T-helper 17 cell (primary cell): ENCODE results near the gene B4GALT6. TPM values are rescaled to one million over a fixed set of nuclear protein-coding genes. Genes with fewer than 3 reads are reported as not detected.

Source experiments
- ATAC-seq: fragments of 150-1000 bp; cut with Tn5 transposase; 2 replicates; pipeline ENCODE4 v1.10.0; 2021; ENCODE audit warnings: mild to moderate bottlenecking, moderate library complexity
- DNase-seq, 3 donors: peaks; one replicate each; pipeline versions ENCODE4 v3.0.0 to v3.0.0-alpha.2; 2020 to 2021
- H3K9me3 ChIP-seq: one replicate; pipeline ENCODE4 v1.7.0; 2013; ENCODE audit warnings: low read length, mild to moderate bottlenecking; ENCODE audit not compliant: control insufficient read depth, poor library complexity, severe bottlenecking
- H3K27ac Mint-ChIP-seq: one replicate; pipeline ENCODE4 v1.8.0; 2022; ENCODE audit warnings: mild to moderate bottlenecking, moderate library complexity, mixed read lengths
- H3K27me3 Mint-ChIP-seq: one replicate; pipeline ENCODE4 v1.8.0; 2022; ENCODE audit warnings: mixed read lengths
- H3K36me3 Mint-ChIP-seq: one replicate; pipeline ENCODE4 v1.8.0; 2022; ENCODE audit warnings: low read depth, mixed read lengths
- H3K4me1 Mint-ChIP-seq: one replicate; pipeline ENCODE4 v1.8.0; 2022; ENCODE audit warnings: mild to moderate bottlenecking, mixed read lengths
- H3K4me3 Mint-ChIP-seq: one replicate; pipeline ENCODE4 v1.8.0; 2022; ENCODE audit warnings: mild to moderate bottlenecking, moderate library complexity, mixed read lengths
- total RNA-seq, 4 donors: library from RNA in 2 of 4; stranded (reverse) in 2 of 4; gene quantifications; one replicate each; pipeline ENCODE4 v1.2.3 and lab custom pipeline; 2022 to 2026

B4GALT6 gene
- total RNA-seq, 2 donors from 2014 or later = 0.10 to 2.3 TPM

DNA sequence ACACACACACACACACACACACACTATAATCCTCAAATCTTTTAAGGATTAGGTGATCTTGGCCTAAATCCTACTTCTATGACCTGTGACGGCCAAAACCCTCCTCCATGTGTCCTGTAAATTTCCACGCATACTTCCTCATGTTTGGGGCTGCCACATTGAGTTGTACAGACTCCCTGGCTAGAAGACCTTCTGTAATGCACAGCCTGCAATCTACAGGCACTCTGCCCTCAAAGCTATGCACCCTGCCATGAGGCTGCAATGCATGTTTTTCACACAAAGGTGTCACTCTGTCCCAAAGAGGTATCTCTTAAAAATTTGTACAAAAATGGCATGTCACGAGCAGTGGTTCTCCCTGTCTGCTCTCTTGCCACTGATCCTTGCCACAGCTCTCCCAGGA is 26.4 kb upstream of the B4GALT6 start:
- H3K4me1 Mint-ChIP-seq = peaks cover 4% of the 10 kb centered on the region
- no peaks in the 10 kb centered on the region for H3K36me3 Mint-ChIP-seq

GRCh38 chr18:31707815-31708214 is 23.4 kb upstream of the B4GALT6 start:
- no peaks in the 10 kb centered on the region for H3K9me3 ChIP-seq
- H3K4me3 Mint-ChIP-seq = no peak overlapping the region
- ATAC-seq (no peak), DNase-seq (no peak)
- peaks cover 5% of the 10 kb centered on the region for H3K27me3 Mint-ChIP-seq
- H3K36me3 Mint-ChIP-seq = no peaks in the 10 kb centered on the region
- peaks cover 4% of the 10 kb centered on the region for H3K4me1 Mint-ChIP-seq
- H3K27ac Mint-ChIP-seq = no peak overlapping the region

More for the DNA sequence above, 26.4 kb upstream of the B4GALT6 start:
- H3K4me3 Mint-ChIP-seq = no peak overlapping the region
- no peak overlapping the region for H3K27ac Mint-ChIP-seq
- DNase-seq (no peak), ATAC-seq (no peak)
- H3K27me3 Mint-ChIP-seq = no peaks in the 10 kb centered on the region
- H3K9me3 ChIP-seq = no peaks in the 10 kb centered on the region

DNA sequence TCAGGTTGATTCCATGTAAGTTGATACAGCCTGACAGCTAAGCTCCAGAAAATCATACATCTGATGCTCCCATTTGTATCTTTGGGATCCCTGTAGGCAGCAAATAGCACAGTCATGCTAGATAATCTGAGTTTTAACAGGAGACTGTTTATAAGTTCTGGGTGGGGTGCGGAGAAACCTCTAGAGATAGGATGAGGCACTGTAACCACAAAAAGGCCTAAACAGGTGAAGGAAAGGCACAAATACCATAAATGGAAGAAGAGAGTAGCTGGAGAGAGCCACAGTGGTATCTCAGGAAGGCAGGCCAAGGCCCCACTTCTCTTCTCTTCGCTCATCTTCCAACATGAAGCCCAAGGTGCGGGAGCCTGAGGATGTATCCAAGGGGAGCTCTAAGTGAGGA is 18.1 kb upstream of the B4GALT6 start:
- DNase-seq (no peak), ATAC-seq (no peak)
- Mint-ChIP-seq H3K27me3 (peaks cover 5% of the 10 kb centered on the region), H3K27ac (no peak overlapping the region), H3K4me1 (peaks cover 4% of the 10 kb centered on the region), H3K36me3 (no peaks in the 10 kb centered on the region), H3K4me3 (no peak overlapping the region)
- H3K9me3 ChIP-seq = no peaks in the 10 kb centered on the region

DNA sequence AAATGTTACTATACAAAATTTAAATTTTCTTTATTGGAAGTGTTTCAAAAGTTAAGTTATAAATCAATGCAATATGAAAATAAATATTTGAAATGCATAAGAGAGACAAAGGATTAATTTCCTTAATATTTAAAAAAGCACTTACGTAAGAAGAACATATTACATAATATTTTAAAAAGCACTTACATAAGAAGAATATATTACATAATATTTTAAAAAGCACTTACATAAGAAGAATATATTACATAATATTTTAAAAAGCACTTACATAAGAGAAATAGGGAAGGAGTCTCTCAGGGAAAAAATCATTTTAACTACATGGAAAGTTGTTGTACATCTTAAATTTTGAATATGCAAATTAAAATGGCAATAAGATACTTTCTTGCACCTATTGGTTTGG is 17.4 kb upstream of the B4GALT6 start:
- no peaks in the 10 kb centered on the region for H3K9me3 ChIP-seq
- H3K36me3 Mint-ChIP-seq = no peaks in the 10 kb centered on the region
- DNase-seq (no peak), ATAC-seq (no peak)
- no peak overlapping the region for H3K4me3 Mint-ChIP-seq
- H3K4me1 Mint-ChIP-seq = peaks cover 4% of the 10 kb centered on the region
- H3K27me3 Mint-ChIP-seq = peaks cover 5% of the 10 kb centered on the region
- H3K27ac Mint-ChIP-seq = no peak overlapping the region

GRCh38 chr18:31700990-31701389 is 16.6 kb upstream of the B4GALT6 start:
- DNase-seq (no peak), ATAC-seq (no peak)
- Mint-ChIP-seq H3K27ac (no peak overlapping the region), H3K27me3 (peaks cover 6% of the 10 kb centered on the region), H3K36me3 (no peaks in the 10 kb centered on the region), H3K4me3 (no peak overlapping the region), H3K4me1 (peaks cover 4% of the 10 kb centered on the region)
- no peaks in the 10 kb centered on the region for H3K9me3 ChIP-seq

DNA sequence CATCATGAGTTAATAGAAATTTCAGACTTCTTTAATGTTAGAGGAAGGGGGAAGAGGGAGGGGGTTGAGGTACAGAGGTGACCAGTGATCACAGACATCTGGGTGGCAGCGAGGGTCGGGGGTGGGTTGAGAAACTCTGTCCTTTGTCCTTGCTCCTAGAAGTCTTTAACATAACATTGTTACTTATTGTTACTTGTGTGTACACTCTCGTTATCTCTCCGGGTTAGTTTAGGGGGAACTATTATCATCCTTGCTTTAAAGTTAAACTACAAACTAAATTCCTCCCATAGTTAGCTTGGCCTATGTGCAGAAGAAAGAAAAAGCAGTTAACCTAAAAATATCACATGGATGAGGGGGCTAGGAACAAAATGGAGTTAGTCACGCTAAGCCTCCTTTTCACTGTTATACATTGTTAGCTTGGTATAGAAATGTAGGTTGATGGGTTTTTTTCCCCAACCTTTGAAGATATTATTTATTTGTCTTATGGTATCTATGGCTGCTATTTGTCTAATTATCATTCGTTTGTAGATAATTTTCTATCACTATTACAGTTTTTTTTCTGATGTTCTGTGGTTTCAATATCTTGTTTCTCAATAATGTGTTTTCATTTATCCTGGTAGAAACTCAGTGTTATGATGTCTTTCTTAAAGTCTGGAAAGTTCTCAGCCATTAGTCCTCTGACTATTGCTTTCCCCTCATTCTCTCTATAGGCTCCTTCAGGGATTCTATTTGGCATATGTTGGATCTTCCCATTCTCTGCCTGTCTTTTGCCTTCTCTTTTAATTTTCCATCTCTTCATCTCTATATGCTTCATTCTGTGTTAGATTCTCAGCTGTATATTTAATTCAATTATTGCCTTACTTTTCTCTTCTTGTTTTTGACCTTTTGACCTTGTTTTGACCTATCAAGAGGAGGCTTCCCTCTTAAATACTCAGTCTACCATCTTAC is 13.2 kb upstream of the B4GALT6 start:
- Mint-ChIP-seq H3K36me3 (peaks cover 2% of the 10 kb centered on the region), H3K4me3 (no peak overlapping the region), H3K27ac (no peak overlapping the region), H3K27me3 (peaks cover 13% of the 10 kb centered on the region), H3K4me1 (peaks cover 6% of the 10 kb centered on the region)
- H3K9me3 ChIP-seq = no peaks in the 10 kb centered on the region
- ATAC-seq (no peak), DNase-seq (no peak)

DNA sequence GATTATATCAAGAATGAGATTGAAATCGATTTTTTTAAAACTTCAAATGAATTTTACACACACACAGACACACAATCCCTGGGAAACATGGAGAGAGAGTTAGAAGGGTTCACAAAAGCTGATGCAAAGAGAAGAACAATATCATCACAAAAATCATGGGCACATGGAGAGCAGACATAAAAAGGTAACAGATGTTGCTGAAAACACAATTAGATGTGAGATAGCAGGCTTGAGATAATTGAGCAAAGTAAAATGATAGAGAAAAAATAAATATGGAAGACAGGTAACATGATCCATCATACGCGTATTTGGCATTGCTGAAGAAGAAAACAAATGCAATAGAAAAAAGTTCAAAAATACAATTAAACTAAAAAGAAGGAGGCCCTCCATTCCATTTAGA is 11.6 kb upstream of the B4GALT6 start:
- peaks cover 2% of the 10 kb centered on the region for H3K36me3 Mint-ChIP-seq
- ATAC-seq = no peak
- H3K4me1 Mint-ChIP-seq = peaks cover 2% of the 10 kb centered on the region
- DNase-seq = no peak
- no peak overlapping the region for H3K27ac Mint-ChIP-seq
- no peaks in the 10 kb centered on the region for H3K9me3 ChIP-seq
- no peak overlapping the region for H3K4me3 Mint-ChIP-seq
- H3K27me3 Mint-ChIP-seq = peaks cover 13% of the 10 kb centered on the region

GRCh38 chr18:31694297-31694696 is 9.9 kb upstream of the B4GALT6 start:
- H3K27me3 Mint-ChIP-seq = peaks cover 19% of the 10 kb centered on the region
- H3K4me1 Mint-ChIP-seq = peaks cover 2% of the 10 kb centered on the region
- DNase-seq (no peak), ATAC-seq (no peak)
- H3K36me3 Mint-ChIP-seq = peaks cover 2% of the 10 kb centered on the region
- no peak overlapping the region for H3K4me3 Mint-ChIP-seq
- H3K27ac Mint-ChIP-seq = no peak overlapping the region
- no peaks in the 10 kb centered on the region for H3K9me3 ChIP-seq

GRCh38 chr18:31688606-31689005 is 4.2 kb upstream of the B4GALT6 start:
- no peak overlapping the region for H3K27ac Mint-ChIP-seq

DNA sequence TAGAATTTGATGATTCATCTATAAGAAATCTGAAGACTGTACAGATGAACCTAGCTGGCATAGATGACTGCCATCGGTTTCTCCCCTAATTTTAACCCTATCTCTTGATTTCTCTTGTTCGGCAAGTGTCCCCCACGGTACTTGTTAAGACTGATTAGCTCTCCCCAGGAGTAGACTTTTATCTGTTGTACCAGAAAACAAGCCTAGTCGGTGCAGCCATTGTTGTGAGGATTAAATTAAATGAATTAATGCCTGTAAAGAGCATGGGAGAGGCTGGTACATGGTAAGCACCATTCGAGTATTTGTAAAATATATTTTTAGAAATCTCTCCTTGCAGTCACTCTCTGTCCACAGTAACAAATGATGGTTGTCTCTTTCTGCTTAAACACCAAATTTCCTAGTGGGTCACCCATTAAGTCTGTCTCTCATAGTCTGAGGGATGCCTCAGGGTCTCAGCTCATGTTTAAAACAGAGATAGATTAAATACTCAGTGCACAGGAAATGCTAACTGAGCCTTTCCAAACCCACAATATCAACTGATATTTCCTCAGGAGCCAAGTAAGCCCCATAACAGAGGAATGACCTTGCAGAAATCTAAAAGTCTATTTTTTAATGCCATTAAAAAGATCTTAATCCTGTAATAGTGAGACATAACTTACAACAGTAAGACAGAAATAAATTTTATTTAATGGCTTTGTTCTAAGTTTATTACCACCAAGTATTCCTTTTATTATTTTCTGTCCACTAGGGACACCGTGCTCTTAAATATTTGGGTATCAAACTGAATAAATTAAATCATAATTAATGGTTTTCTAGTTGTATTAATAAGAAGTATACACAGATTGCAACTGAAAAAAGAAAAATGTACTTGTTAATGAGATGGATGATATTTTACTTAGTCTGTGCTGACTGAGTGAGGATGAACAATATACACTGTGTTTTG is 2.9 kb upstream of the B4GALT6 start:
- Mint-ChIP-seq H3K27ac (no peak overlapping the region), H3K27me3 (peaks cover 37% of the 10 kb centered on the region), H3K36me3 (peaks cover 5% of the 10 kb centered on the region), H3K4me1 (peaks cover 13% of the 10 kb centered on the region), H3K4me3 (peak overlapping the region; percentile 21)
- no peak for ATAC-seq
- no peak for DNase-seq
- H3K9me3 ChIP-seq = no peaks in the 10 kb centered on the region

More at GRCh38 chr18:31688606-31689005, 4.2 kb upstream of the B4GALT6 start:
- H3K9me3 ChIP-seq = no peaks in the 10 kb centered on the region
- no peak for DNase-seq
- no peak for ATAC-seq
- Mint-ChIP-seq H3K4me1 (peaks cover 13% of the 10 kb centered on the region), H3K27me3 (peaks cover 31% of the 10 kb centered on the region), H3K36me3 (peaks cover 5% of the 10 kb centered on the region), H3K4me3 (no peak overlapping the region)

GRCh38 chr18:31686572-31686971 is 2.2 kb upstream of the B4GALT6 start:
- peaks cover 5% of the 10 kb centered on the region for H3K36me3 Mint-ChIP-seq
- peaks cover 40% of the 10 kb centered on the region for H3K27me3 Mint-ChIP-seq
- no peak overlapping the region for H3K27ac Mint-ChIP-seq
- peaks cover 13% of the 10 kb centered on the region for H3K4me1 Mint-ChIP-seq
- H3K4me3 Mint-ChIP-seq = no peak overlapping the region
- no peak for ATAC-seq
- no peak for DNase-seq
- H3K9me3 ChIP-seq = no peaks in the 10 kb centered on the region

GRCh38 chr18:31685097-31686082 is 1.0 kb upstream of the B4GALT6 start:
- Mint-ChIP-seq H3K4me3 (peak overlapping the region; percentile 81), H3K36me3 (peaks cover 7% of the 10 kb centered on the region), H3K27ac (no peak overlapping the region), H3K4me1 (peaks cover 13% of the 10 kb centered on the region), H3K27me3 (peaks cover 47% of the 10 kb centered on the region)
- DNase-seq = peak; percentile 8 to 13 (median 11)
- ATAC-seq = peak; percentile 79
- no peaks in the 10 kb centered on the region for H3K9me3 ChIP-seq
